ENCODE measurements around the gene NUDCD3.
"Not testable (repeated sequence)": the region's sequence is repeated elsewhere in the genome, so short reads cannot be mapped to it uniquely, and the experiment has no call there.

Gene NUDCD3

DNA sequence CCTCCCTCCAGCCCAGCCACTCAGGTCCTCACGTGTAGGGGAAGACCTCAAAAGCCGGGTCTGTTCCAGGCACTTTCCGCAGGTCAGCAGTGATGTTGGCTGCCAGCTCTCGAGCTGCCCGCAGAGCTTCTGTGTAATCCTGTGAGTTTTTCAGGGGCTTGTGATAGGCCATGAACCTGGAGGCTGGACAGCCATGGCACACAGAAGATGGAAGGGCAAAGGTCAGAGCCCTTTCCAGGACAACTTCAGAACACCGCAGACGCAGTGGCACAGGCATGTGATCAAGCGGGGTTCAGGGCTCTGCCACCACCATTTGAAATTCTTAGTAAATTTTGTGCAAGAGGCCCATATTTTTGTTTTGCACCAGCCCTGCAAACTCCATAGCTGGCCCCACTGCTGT, 26.7 kb upstream of the NUDCD3 start:
- no peak for FAIRE-seq

DNA sequence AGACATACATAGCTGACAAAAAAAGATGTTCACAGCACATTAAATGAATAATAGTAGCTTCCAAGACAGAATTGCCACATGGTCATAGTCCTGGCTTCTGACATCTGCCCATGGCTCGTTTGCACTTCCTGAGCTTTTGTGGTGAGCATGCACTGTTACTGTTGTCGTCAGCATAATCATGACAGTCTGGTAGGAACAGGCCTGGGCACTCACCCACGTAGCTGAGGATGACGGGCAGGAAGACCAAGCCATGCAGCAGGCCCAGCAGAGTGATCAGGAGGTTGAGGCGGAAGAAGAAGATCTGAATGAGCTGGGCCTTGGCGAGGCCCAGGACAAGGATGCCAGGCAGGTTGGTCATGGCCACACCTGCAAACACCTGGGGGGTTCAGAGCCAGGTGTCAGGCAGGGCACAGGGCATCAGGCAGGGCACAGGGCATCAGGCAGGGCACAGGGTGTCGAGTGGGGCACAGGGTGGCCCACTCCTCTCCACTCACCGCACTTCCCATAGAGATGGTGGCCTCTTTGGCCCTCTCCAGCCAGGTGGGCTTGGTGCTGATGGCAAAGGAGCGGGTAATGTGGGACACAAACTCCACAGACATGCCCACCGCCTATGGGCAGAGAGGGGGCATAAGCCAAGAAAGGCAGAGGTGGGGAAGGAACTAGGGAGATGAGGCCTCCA, 25.3 kb upstream of the NUDCD3 start:
- no peak for FAIRE-seq

DNA sequence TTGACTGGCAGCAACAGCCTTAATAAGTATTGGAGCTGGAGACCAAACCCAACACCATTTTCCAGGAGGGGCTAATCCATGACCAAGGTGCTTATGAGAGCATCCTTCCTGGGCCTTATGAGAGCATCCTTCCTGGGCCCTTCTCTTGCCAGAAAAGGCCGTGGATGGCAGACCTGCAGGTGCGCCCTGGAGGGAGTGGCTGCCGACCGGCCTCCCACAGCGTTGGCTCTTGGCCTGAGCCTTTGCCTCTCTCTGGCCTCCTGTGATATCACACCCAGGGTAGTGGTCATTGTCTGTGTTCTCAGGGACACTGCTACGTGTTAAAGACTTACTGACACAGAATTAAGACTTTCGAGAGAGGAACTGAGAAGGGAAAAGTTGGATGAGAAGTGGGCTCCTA, 22.3 kb upstream of the NUDCD3 start:
- no peak for FAIRE-seq

DNA sequence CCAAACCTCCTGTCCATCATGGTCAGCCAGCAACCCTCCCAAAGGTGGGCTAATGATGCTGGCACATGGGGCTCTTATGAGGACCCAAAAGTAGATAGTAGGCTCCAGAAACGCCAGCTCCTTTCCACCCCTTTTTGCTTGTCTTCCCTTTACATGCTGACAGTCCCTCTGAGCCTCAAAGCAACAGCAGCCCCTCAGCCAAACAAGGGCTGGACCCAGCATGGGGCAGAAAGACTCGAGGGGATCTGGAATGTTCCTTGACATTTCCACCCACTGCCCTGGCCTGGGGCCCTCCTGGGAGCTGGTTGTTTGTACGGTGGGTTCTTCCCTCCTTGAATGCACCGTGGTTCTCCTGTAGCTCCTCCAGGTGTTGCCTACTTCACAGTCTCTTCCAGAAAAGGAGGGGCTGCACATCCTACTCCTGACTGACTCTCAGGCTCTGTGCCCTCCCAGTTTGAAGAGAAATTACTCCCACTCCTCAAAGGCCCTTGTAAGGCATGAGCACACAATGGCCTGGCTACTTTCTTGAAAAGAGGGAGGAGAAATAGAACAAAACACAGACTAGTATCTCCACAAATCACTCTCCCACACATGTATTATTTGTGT, 21.5 kb upstream of the NUDCD3 start:
- FAIRE-seq, result no peak

DNA sequence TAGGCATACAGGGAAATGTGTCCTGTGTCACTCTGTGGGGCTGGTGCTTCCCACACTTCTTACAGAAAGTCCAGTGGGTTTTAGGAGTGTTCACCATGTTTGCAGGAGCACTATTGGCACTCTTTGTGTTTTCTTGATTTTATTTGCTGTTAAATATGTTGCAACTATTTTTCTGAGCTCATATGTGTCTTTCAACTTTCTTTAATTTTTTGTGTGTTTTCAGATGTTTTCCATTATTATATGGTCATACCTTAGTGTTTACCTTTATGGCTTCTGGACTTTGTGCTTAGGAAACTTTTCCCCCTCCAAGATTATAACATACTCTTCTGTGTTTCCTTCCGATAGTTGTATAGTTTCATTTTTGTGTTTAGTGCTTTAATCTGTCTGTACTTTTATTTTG, 20.8 kb upstream of the NUDCD3 start:
- FAIRE-seq, result no peak

DNA sequence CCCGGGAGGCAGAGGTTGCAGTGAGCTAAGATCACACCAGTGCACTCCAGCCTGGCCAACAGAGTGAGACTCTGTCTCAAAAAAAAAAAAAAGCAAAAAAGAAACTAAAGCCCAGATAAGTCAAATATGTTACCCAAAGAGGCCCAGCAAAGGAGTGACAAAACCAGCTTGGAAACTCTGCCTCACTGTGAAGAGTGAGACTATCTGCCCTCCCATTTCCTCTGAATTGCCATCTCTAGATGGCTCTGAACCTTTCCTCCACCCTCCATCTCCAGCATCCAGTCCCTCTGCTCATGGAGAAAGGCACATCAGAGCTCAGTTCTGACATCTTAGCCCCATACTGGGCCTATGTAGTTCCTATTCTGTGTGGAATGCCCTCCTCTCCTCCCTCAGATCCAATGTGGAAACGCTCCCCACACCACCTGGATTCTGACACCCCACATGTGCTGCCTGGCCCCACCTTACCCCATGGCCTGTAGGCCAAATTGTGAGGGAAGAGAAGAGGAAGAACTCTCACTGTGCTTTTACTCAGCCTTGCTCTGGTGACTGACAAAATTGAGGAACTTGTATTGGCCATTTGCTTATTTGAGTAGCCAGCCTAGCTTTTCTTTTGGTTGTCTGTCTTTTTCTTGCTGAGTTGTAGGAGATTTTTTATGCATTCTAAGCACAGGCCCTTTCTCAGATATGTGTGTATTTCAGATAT, 18.0 kb upstream of the NUDCD3 start:
- no peak for FAIRE-seq

DNA sequence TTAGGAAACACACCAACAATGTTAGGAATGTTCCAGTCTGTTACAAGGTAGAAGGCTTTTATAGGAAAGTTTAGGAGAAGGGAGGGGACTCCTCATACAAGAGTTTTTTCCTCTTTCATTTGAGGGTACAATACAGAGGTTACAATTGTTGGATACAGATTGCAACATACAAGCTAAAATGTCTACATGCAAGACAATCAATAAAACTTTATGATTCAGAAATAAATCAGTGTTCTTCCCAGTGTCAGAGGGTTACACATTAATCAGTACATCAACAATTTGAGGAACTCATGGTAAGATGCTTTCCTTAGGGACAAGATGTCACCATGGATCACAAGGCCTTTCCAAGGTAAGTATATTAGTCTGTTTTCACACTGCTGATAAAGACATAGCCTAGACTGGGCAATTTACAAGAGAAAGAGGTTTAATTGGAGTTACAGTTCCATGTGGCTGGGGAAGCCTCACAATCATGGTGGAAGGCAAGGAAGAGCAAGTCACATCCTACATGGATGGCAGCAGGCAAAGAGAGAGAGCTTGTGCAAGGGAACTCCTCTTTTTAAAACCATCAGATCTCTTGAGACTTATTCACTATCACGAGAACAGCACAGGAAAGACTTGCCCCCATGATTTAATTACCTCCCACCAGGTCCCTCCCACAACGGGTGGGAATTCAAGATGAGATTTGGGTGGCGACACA, 16.3 kb upstream of the NUDCD3 start:
- not testable (repeated sequence) for FAIRE-seq

DNA sequence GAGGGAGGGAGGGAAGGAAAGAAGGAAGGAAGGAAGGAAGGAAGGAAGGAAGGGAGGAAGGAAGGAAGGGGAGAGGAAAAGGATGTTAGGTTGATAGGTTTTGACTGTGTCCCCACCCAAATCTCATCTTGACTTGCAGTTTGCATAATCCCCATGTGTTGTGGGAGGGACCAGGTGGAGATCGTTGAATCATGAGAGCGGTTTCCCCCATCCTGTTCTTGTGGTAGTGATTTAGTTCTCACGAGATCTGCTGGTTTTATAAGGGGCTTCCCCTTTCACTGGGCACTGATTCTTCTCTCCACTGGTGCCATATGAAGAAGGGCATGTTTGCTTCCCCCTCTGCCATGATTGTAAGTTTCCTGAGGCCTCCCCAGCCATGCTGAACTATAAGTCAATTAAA, 15.1 kb upstream of the NUDCD3 start:
- FAIRE-seq, result no peak

DNA sequence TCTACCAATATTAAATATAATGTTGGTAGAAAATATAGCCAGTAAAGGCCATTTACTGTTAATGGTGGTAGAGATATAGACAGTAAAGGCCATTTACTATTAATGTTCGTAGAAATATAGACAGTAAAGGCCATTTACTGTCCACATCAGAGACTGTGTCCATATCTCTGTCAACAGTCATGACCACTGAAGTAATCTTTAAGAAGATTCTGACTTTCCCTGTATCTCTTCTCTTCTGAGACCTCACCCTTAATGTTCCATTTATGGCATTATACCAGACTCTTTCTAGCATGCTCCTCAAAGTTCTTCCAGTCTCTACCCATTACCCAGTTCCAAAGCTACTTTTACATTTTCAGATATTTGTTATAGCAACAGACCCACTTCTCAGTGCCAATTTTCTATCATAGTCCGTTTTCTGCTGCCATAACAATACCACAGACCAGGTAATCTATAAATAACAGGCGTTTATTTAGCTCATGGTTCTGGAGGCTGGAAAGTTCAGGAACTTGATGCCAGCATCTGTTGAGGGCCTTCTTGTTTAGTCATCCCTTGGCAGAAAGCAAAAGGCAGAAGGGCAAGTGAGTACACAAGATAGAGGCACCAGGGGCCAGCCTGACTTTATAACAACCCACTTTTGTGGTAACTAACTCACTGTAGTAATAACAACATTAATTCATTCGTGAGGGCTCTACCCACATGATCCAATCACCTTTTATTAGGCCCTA, 7.9 kb upstream of the NUDCD3 start:
- FAIRE-seq, result no peak

DNA sequence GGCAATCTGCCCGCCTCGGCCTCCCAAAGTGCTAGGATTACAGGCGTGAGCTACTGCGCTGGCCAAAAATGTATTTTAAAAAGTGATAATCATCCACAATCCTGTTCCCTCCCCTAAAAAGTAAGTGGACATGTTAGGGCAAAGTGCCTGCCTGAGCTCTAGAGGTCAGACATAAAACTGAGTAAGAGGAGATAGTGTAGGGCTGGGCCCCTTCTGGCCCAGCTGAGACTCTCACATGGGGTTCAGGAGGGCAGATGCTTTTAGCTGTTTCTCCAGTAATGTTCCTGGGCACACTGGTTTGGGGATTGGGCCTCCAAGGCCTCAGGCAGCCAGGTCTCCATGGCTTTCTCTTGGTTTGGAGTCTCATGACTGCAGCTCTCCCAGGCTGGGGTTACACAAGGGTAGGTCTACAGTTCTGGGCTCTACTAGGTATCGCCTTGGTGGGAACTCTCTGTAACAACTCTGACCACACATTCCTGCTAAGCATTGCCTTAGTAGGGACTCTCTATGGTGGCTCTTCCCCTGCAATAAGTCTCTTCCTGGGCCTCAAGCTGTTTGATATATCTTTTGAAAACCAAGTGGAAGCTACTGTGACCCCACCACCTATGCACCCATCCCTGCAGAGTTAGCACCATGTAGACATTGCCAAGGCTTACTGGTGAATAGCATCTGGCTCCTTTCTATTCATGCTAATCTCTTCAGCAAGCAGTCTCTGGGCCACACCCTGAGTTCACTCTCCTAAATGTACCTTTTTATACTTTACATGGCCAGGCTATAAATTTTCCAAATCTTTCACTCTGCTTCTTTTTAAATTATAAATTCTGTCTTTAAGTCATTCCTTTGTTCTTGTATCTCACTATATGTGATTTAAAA, 6.9 kb upstream of the NUDCD3 start:
- no peak for FAIRE-seq

DNA sequence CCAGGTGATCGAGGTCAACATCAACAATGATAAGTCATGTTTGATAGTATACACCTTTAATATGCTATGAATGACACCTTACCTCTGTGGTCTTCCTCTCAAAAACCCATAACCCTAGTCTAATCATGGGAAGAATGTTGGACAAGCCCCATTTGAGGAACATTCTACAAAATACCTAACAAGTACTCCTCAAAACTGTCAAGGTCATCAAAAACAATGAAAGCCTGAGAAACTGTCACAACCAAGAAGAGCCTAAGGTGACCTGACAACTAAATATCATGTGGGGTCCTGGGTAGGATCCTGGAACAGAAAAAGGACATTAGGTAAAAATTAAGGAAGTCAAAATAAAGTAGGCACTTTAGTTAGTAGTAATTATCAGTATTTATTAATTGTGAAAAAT, 5.9 kb upstream of the NUDCD3 start:
- no peak for FAIRE-seq

DNA sequence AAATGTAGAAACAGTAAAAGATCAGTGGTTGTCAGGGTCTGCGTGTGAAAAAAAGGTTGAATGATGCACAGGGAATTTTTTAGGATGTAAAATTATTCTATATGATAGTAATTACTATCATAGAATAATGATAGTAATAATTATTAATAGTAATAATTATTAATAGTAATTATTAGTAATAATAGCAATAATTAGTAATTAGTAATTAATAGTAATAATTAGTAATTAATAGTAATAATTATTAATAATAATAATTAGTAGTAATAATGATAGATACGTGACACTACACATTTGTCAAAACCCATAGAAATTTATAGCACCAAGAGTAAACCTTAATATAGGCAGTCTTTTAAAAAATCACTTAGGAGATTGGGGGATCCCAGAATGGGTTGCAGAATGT, 4.5 kb upstream of the NUDCD3 start:
- no peak for FAIRE-seq

DNA sequence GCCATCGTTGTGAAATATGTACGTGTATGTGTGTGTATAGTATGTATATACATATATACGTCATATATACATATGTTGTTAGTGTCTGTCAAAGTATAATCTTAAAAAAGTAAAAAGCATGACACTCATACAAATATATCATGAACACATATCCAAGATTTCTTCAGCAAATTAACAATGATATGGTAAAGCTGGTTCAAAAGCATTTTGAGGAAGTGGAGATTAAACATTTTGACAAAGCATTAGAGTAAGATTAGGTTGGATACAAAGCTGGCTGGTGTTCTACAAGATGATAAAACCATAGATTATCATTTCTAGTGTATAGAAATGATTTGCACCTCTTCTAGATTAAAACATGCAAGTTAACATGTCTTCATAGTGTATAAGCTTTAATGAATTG, 771 bp upstream of the NUDCD3 start:
- no peak for FAIRE-seq

DNA sequence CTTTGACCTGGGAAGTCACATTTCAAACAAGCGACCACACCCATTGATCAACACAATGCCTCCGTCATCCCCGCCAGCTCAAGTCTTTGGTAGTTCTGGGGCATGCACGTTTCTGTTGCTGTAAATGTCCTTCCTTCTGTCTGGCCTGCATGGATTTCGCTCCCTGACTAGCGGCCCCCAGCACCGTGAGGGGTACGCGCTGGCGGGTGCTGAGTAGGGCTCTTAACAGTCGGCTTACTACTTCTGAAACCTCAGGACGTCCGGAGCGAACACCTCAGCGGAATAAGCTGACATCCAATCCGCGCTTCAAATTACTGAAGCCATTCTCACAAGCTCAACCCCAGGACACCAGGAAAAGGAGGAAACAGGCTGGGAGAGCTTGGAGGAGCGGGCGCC, 505 bp downstream of the NUDCD3 start:
- FAIRE-seq, result no peak

DNA sequence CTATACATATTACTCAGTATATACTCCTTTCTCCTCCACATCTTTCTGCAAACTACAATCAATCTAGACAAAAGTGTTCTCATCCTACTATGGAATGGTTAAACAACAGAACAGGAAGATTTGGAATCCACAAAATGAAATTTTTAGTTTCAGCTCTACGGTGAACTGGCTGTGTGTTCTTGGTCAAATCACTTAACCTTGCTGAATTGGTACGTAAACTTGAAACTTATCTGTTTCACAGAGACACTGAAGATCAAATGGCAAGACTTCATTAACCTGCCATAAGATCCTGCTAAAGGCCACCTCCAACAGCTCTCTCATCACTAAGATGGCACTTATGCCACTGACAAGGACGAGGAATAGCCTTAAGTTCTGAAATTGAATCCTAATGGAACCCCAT, 1.5 kb downstream of the NUDCD3 start:
- no peak for FAIRE-seq

DNA sequence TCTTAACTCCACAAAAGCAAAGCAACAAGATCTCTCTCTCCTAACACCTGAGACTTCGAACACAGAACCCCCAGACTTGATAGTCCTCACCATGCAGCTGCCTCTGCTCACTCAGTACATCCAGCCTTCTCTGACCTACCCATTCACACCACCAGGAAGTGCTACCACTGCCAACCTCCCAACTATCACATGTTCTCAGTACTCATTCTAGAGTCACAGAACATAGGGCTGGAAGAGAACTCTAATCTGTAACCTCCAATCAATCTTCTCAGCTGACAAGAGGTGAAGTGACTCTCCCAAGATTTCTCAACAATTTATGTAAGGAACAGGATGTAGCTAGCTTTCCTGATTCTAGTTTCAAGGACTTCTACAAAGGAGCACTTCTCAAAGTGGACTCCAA, 3.8 kb downstream of the NUDCD3 start:
- no peak for FAIRE-seq

DNA sequence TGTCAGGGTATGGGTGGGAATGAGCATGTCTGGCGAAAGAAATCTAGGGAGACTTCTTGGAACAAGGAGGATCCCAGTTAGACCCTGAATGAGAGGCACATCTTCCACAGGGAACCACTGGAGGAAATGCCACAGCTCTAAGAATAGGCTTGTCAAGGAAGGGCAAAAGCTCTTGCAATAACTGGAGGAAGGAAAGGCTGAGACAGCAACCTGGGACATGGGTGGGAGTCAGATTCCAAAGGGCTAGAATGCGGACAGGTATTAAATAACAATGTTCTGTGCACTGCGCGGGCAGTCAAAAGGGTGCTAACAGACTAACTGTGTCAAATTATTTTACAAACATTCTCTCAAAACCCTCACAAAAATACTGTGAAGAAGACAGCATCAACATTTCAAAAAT, 4.5 kb downstream of the NUDCD3 start:
- FAIRE-seq, result no peak

DNA sequence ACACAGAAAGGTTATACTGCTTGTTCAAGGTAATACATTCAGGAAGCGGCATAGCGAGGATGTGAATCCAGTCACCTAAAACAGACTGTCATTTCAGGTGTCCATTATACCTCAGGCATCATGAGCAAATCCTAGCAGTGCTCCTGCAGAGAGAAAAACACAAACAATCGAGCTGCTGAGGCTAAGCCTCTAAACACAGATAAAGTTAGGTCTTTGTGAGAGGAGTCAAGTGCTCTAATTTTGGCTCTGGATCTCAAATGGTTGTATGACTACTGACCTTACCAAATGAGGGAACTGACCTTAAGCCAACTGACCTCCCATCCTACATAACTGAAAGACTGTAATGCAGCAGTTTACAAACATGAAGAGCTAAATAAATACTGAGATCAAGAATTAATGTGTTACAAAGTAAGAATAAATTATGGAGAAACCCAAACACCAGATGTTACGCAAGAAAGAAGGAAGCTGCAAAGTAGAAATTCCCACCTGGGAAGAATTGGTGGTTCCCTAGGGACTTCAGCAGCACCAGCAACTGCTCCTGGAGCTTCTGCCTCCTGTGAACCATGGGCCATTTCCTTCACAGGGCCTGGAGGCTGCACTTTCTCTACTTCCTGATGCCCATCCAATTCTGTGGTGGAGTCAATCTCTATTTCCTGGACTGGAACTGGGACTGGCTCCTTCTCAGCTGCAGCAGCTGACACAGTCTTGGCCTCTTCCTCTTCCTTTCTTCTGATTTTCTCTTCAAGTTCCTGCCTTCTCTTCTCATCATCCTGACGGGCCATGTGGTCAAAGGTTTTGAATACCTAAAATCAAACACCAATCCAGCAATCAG, 5.8 kb downstream of the NUDCD3 start:
- no peak for FAIRE-seq

DNA sequence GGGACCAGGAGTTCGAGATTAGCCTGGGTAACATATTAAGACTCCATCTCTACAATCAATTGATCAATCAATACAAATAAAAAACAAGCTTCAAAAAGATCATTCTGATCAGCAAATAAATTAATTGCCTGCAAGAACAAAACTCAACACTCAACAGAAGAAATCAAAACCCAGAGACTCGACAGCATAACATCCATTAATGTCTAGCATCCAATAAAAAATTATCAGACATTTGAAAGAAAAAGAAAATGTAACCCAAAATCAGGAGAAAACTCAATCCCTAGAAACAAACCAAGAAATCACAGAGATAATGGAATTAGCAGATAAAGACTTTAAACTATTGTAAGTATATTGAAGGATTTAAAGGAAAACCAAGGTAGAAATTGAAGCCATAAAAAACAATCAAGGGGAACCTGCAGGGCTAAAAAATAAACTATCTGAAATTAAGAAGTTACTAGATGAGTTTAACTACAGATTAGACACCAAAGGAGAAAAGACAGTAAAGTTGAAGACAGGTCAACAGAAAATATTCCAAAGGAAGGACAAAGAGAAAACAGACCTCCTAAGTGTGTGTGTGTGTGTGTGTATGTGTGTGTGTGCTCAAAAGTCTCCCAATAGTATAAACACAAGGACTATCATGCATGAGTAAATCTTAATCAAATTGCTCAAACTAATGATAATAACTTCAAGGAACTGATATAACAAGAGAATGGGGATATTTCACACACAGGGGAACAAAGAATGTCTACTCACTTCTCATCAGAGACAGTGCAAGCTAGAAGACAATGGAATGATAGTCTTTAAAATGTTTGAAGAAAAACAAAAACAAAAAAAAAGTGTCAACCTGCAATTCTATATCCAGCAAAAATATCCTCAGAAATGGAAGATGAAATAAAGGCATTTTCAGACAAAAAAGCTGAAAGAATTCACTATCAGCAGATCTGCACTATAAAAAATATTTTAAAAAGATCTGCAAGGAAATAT, 7.7 kb downstream of the NUDCD3 start:
- FAIRE-seq, result no peak

DNA sequence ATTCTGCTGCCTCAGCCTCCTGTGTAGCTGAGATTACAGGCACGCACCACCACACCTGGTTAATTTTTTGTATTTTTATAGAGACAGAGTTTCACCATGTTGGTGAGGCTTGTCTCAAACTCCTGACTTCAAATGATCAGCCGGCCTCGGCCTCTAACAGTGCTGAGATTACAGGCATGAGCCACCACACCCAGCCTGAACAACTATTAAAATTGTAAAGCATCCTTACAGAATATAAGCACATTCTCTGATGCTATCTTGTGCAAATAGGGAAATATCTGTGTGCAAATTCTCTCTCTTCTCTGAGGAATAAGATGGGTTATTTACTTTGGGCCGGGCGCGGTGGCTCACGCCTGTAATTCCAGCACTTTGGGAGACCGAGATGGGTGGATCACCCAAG, 12.5 kb downstream of the NUDCD3 start:
- FAIRE-seq, result no peak

Data from islet of Langerhans (tissue), 1 donor.